HL-60 (cell line): ENCODE data around the gene KAZN.

ENCODE experiments used
- DNase-seq, 2 experiments: peaks; one replicate each; pipeline ENCODE4 v3.0.0-alpha.2; 2010 to 2020; ENCODE audit warnings: low read depth in 1 of 2, low spot score in 1 of 2
- H3K27ac ChIP-seq: fragments of 250-450 bp; sonication (Bioruptor Pico); replicated peaks from 2 replicates; pipeline ENCODE4 v1.5.1; 2020; ENCODE audit warnings: mild to moderate bottlenecking, moderate library complexity
- H3K27me3 ChIP-seq: fragments of 250-450 bp; sonication (Bioruptor Pico); 2 replicates; pipeline ENCODE4 v1.5.1; 2021; ENCODE audit warnings: mild to moderate bottlenecking, moderate library complexity; ENCODE audit not compliant: insufficient read depth, poor library complexity, severe bottlenecking
- H3K4me3 ChIP-seq: replicated peaks from 2 replicates; pipeline ENCODE4 v1.5.1; 2011; ENCODE audit warnings: mild to moderate bottlenecking, control low read depth, low read length; ENCODE audit not compliant: insufficient read depth
- GABPA ChIP-seq: IDR thresholded peaks from 2 replicates; pipeline ENCODE4 v1.6.1; 2012; ENCODE audit warnings: low read depth
- POLR2AphosphoS5 ChIP-seq: IDR thresholded peaks from 2 replicates; pipeline ENCODE4 v1.6.1; 2012; ENCODE audit warnings: low read depth
- SPI1 ChIP-seq: IDR thresholded peaks from 2 replicates; pipeline ENCODE4 v1.6.1; 2012; ENCODE audit warnings: low read depth, mild to moderate bottlenecking, borderline replicate concordance
- TF ChIP-seq, protein P1 (sequence below): IDR thresholded peaks from one replicate; pipeline ENCODE4 v1.5.1; 2011; ENCODE audit warnings: low read length, control low read depth, inconsistent platforms; ENCODE audit not compliant: insufficient read depth
- TF ChIP-seq, protein P2 (sequence below): IDR thresholded peaks from 2 replicates; pipeline ENCODE4 v1.6.1; 2012; ENCODE audit warnings: low read depth; ENCODE audit not compliant: insufficient replicate concordance

The KAZN gene

DNA sequence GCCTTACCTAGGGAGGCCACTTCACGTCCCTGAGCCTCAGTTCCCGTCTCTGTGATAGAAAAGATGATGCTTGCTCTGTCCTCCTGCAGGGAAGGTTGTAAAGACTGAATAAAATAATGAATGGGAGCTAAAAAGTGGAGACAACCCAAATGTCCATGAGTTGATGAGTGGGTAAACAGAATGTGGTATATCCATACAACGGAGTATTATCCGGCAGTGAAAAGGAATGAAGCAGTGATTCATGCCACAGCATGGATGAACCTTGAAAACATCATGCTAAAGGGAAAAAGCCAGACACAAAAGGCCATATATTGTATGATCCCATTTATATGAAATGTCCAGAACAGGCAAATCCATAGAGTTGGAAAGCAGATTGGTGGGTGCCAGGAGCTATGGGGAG lies 77.9 kb downstream of the KAZN start:
- TF ChIP-seq, protein P1, sequence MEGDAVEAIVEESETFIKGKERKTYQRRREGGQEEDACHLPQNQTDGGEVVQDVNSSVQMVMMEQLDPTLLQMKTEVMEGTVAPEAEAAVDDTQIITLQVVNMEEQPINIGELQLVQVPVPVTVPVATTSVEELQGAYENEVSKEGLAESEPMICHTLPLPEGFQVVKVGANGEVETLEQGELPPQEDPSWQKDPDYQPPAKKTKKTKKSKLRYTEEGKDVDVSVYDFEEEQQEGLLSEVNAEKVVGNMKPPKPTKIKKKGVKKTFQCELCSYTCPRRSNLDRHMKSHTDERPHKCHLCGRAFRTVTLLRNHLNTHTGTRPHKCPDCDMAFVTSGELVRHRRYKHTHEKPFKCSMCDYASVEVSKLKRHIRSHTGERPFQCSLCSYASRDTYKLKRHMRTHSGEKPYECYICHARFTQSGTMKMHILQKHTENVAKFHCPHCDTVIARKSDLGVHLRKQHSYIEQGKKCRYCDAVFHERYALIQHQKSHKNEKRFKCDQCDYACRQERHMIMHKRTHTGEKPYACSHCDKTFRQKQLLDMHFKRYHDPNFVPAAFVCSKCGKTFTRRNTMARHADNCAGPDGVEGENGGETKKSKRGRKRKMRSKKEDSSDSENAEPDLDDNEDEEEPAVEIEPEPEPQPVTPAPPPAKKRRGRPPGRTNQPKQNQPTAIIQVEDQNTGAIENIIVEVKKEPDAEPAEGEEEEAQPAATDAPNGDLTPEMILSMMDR, result no peak
- TF ChIP-seq SPI1, result no peak
- no peak for TF ChIP-seq GABPA
- TF ChIP-seq, protein P2, sequence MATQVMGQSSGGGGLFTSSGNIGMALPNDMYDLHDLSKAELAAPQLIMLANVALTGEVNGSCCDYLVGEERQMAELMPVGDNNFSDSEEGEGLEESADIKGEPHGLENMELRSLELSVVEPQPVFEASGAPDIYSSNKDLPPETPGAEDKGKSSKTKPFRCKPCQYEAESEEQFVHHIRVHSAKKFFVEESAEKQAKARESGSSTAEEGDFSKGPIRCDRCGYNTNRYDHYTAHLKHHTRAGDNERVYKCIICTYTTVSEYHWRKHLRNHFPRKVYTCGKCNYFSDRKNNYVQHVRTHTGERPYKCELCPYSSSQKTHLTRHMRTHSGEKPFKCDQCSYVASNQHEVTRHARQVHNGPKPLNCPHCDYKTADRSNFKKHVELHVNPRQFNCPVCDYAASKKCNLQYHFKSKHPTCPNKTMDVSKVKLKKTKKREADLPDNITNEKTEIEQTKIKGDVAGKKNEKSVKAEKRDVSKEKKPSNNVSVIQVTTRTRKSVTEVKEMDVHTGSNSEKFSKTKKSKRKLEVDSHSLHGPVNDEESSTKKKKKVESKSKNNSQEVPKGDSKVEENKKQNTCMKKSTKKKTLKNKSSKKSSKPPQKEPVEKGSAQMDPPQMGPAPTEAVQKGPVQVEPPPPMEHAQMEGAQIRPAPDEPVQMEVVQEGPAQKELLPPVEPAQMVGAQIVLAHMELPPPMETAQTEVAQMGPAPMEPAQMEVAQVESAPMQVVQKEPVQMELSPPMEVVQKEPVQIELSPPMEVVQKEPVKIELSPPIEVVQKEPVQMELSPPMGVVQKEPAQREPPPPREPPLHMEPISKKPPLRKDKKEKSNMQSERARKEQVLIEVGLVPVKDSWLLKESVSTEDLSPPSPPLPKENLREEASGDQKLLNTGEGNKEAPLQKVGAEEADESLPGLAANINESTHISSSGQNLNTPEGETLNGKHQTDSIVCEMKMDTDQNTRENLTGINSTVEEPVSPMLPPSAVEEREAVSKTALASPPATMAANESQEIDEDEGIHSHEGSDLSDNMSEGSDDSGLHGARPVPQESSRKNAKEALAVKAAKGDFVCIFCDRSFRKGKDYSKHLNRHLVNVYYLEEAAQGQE, result no peak
- no peak for TF ChIP-seq POLR2AphosphoS5
- no peak for DNase-seq
- Histone ChIP-seq H3K27ac (no peak overlapping the region), H3K4me3 (no peak overlapping the region), H3K27me3 (no peaks in the 10 kb centered on the region)

DNA sequence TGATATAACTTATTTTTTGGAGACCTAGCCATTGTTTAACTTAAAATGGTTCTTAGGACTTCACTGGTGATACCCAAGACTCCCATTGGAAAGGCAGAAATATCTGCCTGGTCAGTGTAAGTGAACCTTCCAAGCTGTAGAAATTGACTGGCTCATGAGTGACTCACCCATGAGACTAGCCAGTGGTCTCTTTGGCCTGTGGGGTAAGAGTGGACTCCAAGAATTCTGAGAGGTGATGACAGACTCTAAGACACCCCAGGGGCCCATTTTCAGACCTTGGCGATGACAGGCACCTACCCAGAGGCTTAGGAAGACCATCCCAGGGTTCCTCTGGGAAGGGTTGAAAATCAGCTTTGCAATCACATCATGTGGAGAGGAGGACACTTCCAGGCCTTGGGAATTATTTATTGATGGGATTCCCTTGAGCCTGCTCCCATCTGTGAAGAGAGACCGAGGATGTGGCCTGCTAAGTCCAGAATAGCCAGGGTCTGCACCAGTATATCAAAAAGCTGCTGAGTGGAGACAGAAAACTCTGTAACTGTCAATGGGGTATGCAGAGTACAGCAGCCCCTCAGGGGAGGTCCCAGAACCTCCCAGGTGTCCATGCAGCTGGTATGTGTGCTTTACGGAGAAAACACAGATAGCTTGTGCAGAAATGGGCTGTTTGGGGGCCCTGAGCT lies 78.9 kb downstream of the KAZN start:
- Histone ChIP-seq H3K4me3 (no peak overlapping the region), H3K27ac (no peak overlapping the region), H3K27me3 (no peaks in the 10 kb centered on the region)
- DNase-seq, result no peak
- no peak for TF ChIP-seq GABPA
- TF ChIP-seq, protein P1, result no peak
- TF ChIP-seq POLR2AphosphoS5, result no peak
- no peak for TF ChIP-seq SPI1
- TF ChIP-seq, protein P2, result no peak

DNA sequence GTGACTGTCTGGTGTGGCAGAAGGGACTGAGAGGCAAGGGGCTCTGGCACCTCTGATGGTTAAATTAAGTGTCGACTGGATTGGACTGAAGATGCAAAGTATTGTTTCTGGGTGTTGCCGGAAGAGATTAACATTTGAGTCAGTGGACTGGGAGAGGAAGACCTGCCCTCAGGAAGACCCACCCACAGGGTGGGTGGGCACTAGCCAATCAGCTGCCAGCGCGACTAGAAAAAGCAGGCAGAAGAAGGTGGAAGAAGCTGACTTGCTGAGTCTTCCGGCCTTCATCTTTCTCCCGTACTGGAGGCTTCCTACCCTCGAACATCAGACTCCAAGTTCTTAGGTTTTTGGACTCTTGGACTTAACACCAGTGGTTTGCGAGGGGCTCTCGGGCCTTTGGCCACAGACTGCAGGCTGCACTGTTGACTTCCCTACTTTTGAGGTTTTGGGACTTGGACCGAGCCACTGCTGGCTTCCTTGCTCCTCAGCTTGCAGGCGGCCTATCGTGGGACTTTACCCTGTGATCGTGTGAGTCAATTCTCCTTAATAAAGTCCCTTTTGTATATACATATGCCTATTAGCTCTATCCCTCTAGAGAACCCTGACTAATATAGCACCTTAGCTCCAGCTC lies 79.6 kb downstream of the KAZN start:
- Histone ChIP-seq H3K27me3 (no peaks in the 10 kb centered on the region), H3K27ac (no peak overlapping the region), H3K4me3 (no peak overlapping the region)
- no peak for TF ChIP-seq SPI1
- TF ChIP-seq, protein P1, result no peak
- TF ChIP-seq POLR2AphosphoS5, result no peak
- TF ChIP-seq, protein P2, result no peak
- TF ChIP-seq GABPA, result no peak
- DNase-seq, result no peak
